ENCODE measurements around the gene ATAD3C.

- TF ChIP-seq POLR2AphosphoS5 (IDR thresholded peaks at IDR 0.05) (no peak), CTCF (IDR thresholded peaks at IDR 0.05) (no peak), POLR2A (IDR thresholded peaks at IDR 0.05) (no peak), EP300 (IDR thresholded peaks at IDR 0.05) (no peak)
Measured at GRCh38 chr1:1429671-1430073, 19.8 kb upstream of the ATAD3C start.

Data from upper lobe of left lung (tissue), 4 donors.